ENCODE data around the gene FHOD3.

Gene FHOD3

DNA sequence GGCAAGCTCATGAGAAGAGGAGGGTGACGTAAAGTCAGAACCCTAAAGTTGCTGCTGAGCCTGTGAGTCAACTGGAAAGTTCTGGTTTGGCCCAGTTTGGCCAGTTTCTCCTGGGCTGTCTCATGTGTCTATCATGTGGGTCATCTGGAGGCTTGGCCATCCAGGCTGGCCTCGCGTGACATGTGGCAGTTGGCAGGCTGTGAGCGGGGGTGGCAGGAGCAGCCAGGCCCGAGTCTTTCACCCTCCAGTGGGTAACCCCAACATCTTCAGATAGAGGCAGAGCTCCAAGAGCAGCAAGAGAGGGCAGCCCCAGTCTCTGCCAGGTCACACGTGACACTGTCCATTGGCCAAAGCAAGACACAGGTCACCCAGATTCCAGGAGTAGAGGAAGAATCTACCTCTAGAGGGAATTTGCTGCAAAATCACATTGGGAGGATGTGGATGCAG, 51.5 kb downstream of the FHOD3 start:
- TF ChIP-seq EGR1 (IDR thresholded peaks at IDR 0.05): no peak
- no peak for TF ChIP-seq TCF12 (IDR thresholded peaks at IDR 0.05; ENCODE audit: low read depth)
- TF ChIP-seq ZBTB7A (IDR thresholded peaks at IDR 0.05; ENCODE audit: low read depth): no peak
- no peak for TF ChIP-seq CREB1 (IDR thresholded peaks at IDR 0.05; ENCODE audit: low read depth)

DNA sequence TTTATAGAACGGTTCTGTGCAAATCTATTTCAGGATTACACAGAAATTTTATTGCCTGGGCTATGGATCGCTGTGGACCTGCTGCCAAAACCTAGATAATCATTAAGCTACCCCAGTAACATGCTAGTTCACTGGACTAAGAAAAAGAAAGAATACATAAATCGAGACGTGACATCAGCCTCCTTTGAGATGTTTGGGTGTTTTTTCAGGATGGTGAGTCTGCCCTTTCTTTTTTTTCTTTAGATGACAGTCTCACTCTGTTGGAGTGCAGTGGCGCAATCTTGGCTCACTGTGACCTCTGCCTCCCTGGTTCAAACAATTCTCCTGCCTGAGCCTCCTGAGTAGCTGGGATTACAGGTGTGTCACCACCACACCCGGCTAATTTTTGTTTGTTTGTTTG, 52.0 kb downstream of the FHOD3 start:
- no peak for TF ChIP-seq REST (IDR thresholded peaks at IDR 0.05; ENCODE audit: low read depth)
- TF ChIP-seq CREB1 (IDR thresholded peaks at IDR 0.05; ENCODE audit: low read depth): no peak
- TF ChIP-seq EGR1 (IDR thresholded peaks at IDR 0.05): no peak
- no peak for TF ChIP-seq RAD21 (IDR thresholded peaks at IDR 0.05; ENCODE audit: low read depth)
- no peak for TF ChIP-seq TAF1 (IDR thresholded peaks at IDR 0.05; ENCODE audit: low read depth)
- TF ChIP-seq MAX (IDR thresholded peaks at IDR 0.05): no peak
- TF ChIP-seq NFIC (IDR thresholded peaks at IDR 0.05): no peak
- TF ChIP-seq ZBTB7A (IDR thresholded peaks at IDR 0.05; ENCODE audit: low read depth): no peak
- TF ChIP-seq TCF12 (IDR thresholded peaks at IDR 0.05; ENCODE audit: low read depth): no peak
- TF ChIP-seq CEBPB (IDR thresholded peaks at IDR 0.05): no peak
- TF ChIP-seq YY1 (IDR thresholded peaks at IDR 0.05; ENCODE audit: low read depth): no peak

GRCh38 chr18:36350251-36350651, 52.7 kb downstream of the FHOD3 start:
- TF ChIP-seq TEAD4 (IDR thresholded peaks at IDR 0.05) (no peak), REST (IDR thresholded peaks at IDR 0.05; ENCODE audit: low read depth) (no peak), NFIC (IDR thresholded peaks at IDR 0.05) (no peak), FOXM1 (IDR thresholded peaks at IDR 0.05; ENCODE audit: borderline replicate concordance, low read depth) (no peak), USF1 (IDR thresholded peaks at IDR 0.05) (no peak), RAD21 (IDR thresholded peaks at IDR 0.05; ENCODE audit: low read depth) (no peak), MAX (IDR thresholded peaks at IDR 0.05) (no peak), CEBPB (IDR thresholded peaks at IDR 0.05) (no peak), EGR1 (IDR thresholded peaks at IDR 0.05) (no peak), EP300 (IDR thresholded peaks at IDR 0.05; ENCODE audit: borderline replicate concordance) (no peak), TAF1 (IDR thresholded peaks at IDR 0.05; ENCODE audit: low read depth) (no peak), ZBTB7A (IDR thresholded peaks at IDR 0.05; ENCODE audit: low read depth) (no peak), YY1 (IDR thresholded peaks at IDR 0.05; ENCODE audit: low read depth) (no peak), CREB1 (IDR thresholded peaks at IDR 0.05; ENCODE audit: low read depth) (no peak), TCF12 (IDR thresholded peaks at IDR 0.05; ENCODE audit: low read depth) (no peak)

DNA sequence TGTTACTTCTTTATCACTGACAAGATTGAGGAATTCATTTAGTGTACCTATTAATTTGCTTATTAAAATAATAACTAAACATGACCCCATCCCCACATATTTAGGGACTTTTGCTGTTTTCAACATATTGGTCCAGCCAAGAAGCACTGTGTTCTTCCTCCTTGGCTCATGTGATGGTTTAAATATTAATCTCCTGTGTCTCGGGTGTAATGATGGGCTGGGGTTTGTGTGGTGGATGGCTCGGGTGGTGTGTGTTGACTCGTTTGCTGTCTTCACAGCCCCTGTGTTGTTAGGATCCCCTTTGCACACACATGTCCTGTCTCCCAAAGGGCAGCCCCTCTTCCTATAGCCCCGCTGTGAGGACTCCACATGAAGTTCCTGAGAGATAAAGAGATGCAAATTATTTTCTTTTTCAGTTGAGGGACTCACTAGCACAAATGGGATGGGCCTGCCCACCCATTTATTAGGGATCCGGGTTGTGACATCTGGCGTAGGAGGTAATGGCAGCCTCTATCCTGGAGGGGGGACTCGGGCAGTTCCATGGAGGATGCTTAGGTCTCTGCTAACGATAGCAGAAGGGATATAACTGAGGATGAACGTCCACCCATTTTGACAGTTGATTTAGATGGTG, 53.4 kb downstream of the FHOD3 start:
- TF ChIP-seq TCF12 (IDR thresholded peaks at IDR 0.05; ENCODE audit: low read depth) (no peak), FOXM1 (IDR thresholded peaks at IDR 0.05; ENCODE audit: borderline replicate concordance, low read depth) (no peak), YY1 (IDR thresholded peaks at IDR 0.05; ENCODE audit: low read depth) (no peak), TAF1 (IDR thresholded peaks at IDR 0.05; ENCODE audit: low read depth) (no peak), REST (IDR thresholded peaks at IDR 0.05; ENCODE audit: low read depth) (no peak), EGR1 (IDR thresholded peaks at IDR 0.05) (no peak), ZBTB7A (IDR thresholded peaks at IDR 0.05; ENCODE audit: low read depth) (no peak), MAX (IDR thresholded peaks at IDR 0.05) (no peak)

- TF ChIP-seq TEAD4 (IDR thresholded peaks at IDR 0.05) (no peak), RAD21 (IDR thresholded peaks at IDR 0.05; ENCODE audit: low read depth) (no peak), EGR1 (IDR thresholded peaks at IDR 0.05) (no peak), EP300 (IDR thresholded peaks at IDR 0.05; ENCODE audit: borderline replicate concordance) (no peak), CREB1 (IDR thresholded peaks at IDR 0.05; ENCODE audit: low read depth) (no peak), REST (IDR thresholded peaks at IDR 0.05; ENCODE audit: low read depth) (no peak), USF1 (IDR thresholded peaks at IDR 0.05) (no peak), CEBPB (IDR thresholded peaks at IDR 0.05) (no peak), FOXM1 (IDR thresholded peaks at IDR 0.05; ENCODE audit: borderline replicate concordance, low read depth) (no peak), TCF12 (IDR thresholded peaks at IDR 0.05; ENCODE audit: low read depth) (no peak), YY1 (IDR thresholded peaks at IDR 0.05; ENCODE audit: low read depth) (no peak), TAF1 (IDR thresholded peaks at IDR 0.05; ENCODE audit: low read depth) (no peak)
Measured at GRCh38 chr18:36352384-36352783, 54.9 kb downstream of the FHOD3 start.

Data from Ishikawa (cell line).